ENCODE measurements around the gene PDE5A. TPM values are rescaled to one million over a fixed set of nuclear protein-coding genes. Genes with fewer than 3 reads are reported as not detected.

The PDE5A gene
- polyA plus RNA-seq, 3 donors: 0.80 to 0.82 TPM; not detected in 1

Small RNAs within 50 kb of the gene (small RNA-seq; reads per million reads assigned to genes)
- not detected for gene RF00614 (ENCODE audit: insufficient read length, low read depth)

Data from CD14-positive monocyte (primary cell).